Adrenal gland (tissue), 5 donors: ENCODE results near the gene GPHN.

Experiments used
- POLR2A ChIP-seq, 2 donors: fragments of 450-650 bp; IDR thresholded peaks; one replicate each; pipeline ENCODE4 v1.6.1; 2017; ENCODE audit warnings: antibody characterized with exemption in 2 of 2, mild to moderate bottlenecking in 2 of 2, moderate library complexity in 1 of 2
- TF ChIP-seq, protein P1 (sequence below), 6 experiments: fragments of 450-650 bp in 4 of 6; fragments of 200-600 bp in 2 of 6; sonication (generic) in 1 of 6; IDR thresholded peaks; 1 replicate in 5 of 6; 2 replicates in 1 of 6; pipeline versions ENCODE4 v1.5.1 to v1.8.0; 2016 to 2021; ENCODE audit warnings: antibody characterized with exemption in 6 of 6, mild to moderate bottlenecking in 2 of 6, moderate library complexity in 1 of 6
- donor health status: DM: no; HTN: no; CAD: no.

DNA sequence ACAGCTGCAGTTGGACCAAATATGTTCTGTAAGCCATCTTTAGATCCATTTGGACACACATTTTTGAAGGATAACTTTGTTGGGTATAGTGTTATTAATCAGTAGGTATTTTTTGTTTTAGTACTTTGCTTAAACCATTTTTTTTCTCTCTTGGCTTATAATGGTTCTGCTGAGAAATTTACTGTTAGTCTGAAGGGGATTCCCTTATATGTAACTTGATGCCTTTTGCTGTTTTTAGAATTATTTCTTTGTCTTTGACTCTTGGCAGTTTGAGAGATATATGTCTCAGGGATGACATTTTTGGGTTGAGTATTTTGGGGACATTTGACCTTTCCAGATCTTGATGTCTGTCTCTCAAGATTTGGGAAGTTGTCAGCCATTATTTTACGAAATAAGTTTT, 169.8 kb downstream of the GPHN start:
- TF ChIP-seq POLR2A (IDR thresholded peaks at IDR 0.05): no peak
- TF ChIP-seq, protein P1, sequence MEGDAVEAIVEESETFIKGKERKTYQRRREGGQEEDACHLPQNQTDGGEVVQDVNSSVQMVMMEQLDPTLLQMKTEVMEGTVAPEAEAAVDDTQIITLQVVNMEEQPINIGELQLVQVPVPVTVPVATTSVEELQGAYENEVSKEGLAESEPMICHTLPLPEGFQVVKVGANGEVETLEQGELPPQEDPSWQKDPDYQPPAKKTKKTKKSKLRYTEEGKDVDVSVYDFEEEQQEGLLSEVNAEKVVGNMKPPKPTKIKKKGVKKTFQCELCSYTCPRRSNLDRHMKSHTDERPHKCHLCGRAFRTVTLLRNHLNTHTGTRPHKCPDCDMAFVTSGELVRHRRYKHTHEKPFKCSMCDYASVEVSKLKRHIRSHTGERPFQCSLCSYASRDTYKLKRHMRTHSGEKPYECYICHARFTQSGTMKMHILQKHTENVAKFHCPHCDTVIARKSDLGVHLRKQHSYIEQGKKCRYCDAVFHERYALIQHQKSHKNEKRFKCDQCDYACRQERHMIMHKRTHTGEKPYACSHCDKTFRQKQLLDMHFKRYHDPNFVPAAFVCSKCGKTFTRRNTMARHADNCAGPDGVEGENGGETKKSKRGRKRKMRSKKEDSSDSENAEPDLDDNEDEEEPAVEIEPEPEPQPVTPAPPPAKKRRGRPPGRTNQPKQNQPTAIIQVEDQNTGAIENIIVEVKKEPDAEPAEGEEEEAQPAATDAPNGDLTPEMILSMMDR (IDR thresholded peaks at IDR 0.05): no peak
